ENCODE measurements around the gene NDUFB10.

Gene NDUFB10

GRCh38 chr16:1989209-1990100 lies 30.1 kb downstream of the NDUFB10 start, which contains the start of gene SYNGR3:
Gene SYNGR3 (plus strand): TSS chr16:1989970. CDS start chr16:1990103, 133 bp downstream.
- no peak for DNase-seq

GRCh38 chr16:1990101-1990350 lies 30.7 kb downstream of the NDUFB10 start:
- DNase-seq, result no peak

DNA sequence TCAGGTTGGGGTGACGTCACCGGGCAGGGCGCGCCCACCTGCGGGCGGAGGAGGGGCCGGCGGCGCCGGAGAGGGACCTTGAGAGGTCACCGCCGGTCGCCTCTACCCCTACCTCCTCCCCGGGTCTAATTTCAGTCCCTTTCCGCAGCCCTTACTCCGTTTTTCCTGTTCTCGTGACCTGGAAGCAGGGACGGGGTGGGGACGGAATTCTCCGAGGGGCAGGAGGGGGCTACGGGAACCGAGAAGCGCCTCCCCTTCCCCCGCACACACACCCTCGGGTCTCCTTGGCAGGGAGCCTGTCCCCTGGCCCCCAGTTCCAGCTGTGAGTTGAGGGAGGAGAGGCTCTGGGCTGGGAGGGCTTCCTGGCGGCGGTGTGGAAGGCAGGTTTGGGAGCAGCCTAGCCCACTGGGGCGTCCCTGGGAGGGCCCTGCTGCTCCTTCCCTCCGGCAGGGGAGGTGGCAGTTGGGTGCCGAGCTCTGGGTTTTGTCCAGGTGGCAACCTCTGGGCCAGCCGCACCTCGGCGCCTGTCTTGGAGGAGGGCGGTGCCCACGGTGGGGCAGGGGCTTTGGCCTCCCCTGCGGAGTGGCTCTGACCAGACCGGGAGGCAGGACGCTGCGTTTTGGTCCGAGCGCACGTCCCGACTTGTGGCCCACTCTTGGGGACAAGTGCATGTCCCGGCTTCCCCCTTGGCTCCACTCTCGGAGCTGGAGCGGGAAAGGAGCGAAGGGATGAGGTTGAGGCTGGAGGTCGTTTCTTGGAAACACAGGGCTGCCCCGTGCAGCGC lies 31.2 kb downstream of the NDUFB10 start:
- DNase-seq, result peak; percentile 64 to 72

DNA sequence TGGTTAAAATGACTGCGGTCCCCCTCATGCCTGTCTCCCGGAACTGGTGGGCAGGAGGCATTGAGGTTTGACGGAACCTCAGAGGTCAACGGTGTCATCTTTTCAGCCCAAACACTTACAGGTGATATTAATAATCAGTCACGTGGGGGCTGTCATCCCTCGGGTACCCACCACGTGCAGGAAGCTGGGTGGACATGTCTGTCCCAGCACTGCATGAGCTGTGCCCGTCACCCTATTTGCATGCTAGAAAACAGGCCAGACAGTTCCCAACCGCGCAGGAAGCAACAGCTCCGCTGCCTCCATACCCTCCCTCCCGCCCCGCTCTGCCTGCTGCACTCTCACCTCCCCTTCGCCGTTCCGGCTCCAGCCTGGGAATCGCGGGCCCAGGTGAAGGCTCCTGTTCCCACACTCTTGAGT lies 31.8 kb downstream of the NDUFB10 start:
- DNase-seq, result peak; percentile 70 to 81

- no peak for DNase-seq
Observed at GRCh38 chr16:1991588-1991947, 32.2 kb downstream of the NDUFB10 start.

DNA sequence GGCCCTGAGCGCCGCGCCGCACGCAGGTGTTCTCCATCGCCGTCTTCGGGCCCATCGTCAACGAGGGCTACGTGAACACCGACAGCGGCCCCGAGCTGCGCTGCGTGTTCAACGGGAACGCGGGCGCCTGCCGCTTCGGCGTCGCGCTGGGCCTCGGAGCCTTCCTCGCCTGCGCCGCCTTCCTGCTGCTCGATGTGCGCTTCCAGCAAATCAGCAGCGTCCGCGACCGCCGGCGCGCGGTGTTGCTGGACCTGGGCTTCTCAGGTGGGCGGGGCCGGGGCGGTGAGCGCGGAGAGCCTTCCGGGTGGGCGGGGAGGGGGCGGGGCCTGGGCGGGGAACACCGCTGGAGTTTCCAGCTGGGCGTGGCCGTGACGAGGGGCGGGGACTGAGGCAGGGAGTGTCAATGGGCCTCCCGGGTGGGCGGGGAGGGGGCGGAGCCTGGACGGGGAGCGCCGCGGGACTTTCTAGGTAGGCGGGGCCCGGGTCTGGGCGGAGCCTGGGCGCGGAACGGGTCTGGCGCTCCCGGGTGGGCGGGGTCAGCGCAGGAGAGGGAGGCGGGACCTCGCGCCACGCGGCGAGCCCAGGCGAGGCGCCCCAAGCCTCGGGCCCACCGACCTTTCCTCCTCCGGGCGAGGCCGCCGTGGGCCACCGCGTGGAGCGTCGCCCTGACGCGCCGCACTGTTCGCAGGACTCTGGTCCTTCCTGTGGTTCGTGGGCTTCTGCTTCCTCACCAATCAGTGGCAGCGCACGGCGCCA lies 32.8 kb downstream of the NDUFB10 start:
- DNase-seq, result peak; percentile 97 to 98

DNA sequence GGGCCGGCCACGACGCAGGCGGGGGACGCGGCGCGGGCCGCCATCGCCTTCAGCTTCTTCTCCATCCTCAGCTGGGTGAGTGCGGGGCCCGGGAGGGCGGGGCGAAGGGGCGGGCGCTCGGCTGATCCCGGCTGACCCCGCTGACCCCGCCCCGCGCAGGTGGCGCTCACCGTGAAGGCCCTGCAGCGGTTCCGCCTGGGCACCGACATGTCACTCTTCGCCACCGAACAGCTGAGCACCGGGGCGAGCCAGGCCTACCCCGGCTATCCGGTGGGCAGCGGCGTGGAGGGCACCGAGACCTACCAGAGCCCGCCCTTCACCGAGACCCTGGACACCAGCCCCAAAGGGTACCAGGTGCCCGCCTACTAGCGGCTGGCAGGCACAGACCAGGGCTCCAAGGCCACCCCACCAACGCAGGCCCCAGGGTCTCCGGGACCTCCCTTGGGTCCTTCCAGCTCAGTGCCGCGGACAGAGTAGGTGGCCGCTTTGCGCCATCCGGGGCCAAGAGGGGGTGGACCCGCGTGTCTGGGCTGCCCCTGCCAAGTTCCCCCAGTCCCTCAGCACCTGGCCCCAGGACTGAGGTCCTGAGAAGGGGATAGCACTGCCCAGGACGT lies 33.5 kb downstream of the NDUFB10 start:
- no peak for DNase-seq

- DNase-seq, result no peak
Observed at GRCh38 chr16:1993731-1994131, 34.4 kb downstream of the NDUFB10 start.

GRCh38 chr16:1997494-1998359 lies 38.4 kb downstream of the NDUFB10 start:
- no peak for DNase-seq

DNA sequence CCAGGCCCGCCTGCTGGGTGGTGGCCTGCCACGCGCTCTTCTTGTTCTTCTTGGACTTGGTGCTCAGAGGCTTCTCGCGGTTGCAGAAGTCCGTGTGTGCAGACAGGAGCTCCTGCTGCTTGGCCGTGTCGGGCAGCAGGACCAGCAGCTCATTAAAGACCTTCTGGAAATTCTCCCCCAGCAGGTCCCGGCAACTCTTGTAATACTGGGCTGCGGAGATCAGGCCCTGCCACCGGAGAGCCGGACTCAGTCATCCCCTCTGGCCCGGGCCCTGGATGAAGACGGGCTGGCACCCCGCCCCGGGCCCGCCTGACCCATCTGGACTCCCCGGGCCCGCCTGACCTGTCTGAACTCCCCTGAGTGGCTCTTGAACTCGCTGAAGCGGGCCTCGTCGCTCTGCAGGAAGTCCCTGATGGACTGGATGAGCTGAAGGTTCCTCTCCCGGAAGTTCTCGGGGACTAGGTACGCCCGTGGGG lies 39.1 kb downstream of the NDUFB10 start:
- DNase-seq, result no peak

DNA sequence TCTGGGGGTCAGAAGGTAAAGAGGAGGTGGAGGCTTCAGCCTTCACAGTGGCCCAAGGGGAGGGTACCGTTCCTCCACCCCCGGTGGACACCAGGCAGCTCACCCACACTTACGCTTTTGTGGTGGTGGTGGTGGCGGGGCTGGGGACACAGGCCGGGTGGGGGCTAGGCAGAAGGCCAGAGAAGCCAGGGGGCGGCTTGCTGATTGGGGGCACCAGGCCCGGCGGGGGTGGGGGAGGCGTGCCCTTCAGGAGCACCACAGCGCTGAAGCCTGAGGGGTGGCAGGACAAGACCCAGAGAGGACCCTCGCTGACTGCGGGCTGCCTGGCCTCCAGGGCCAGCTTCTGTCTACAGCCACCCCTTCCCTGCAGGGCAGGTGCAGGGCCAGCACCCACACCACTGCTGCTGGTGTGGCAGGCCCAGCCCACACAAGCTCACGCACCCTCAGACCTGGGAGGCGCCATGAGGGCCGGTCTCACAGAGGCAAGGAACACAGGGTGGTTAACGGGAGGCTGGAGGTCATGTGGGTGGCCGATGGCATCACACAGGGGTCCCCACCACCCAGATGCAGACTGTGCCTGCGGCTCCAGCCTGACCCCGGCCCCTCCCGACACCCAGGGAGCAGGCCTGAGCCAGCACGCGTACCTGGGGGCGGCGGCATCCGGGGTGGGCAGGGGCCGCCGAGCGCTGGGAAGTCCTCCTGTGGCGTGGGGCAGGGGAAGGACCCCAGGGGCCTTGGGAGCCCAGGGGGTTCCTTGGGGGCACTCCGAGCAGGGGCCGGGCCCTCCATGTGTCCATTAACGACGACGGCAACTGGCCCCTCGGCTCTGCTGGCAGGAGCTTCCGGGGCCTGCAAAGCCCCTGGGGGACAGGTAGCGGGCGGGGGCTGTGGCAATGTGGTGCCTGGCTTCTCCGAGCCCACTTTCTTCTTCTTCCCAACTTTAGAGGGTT lies 39.8 kb downstream of the NDUFB10 start:
- DNase-seq, result no peak

DNA sequence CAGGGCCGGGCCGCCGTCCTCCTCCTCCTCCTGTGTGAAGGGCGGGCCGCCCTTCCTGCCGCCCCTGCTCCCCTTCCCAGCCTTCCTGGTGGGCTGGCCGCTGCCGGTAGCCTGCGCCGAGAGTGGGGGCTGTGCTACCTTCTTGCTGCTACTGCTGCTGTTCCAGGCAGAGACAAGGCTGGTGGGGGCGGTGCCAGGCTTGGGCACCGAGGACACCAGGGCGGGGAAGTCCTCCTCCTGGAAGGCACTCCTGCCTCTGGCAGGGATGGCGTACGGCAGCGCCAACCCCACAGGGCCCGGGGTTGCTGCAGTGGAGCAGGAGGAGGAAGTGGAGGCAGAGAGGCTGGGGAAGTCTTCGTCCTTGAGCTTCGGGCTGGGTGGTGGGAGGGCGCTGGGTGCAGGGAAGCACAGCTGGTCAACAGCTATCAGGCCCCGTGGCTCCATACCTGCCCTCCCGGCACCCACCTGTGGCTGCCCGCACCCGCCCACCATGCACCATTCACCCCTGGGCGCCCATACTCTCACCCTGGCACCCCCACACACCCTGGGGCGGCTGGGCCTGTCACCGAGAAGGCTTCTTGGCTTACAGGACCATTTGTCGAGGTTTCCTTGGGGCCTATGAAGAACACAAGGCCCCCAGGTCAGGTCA lies 40.7 kb downstream of the NDUFB10 start:
- no peak for DNase-seq

GRCh38 chr16:2001035-2001434 lies 41.7 kb downstream of the NDUFB10 start:
- no peak for DNase-seq

GRCh38 chr16:2001456-2002355 lies 42.4 kb downstream of the NDUFB10 start:
- DNase-seq, result no peak

GRCh38 chr16:2002406-2003230 lies 43.3 kb downstream of the NDUFB10 start:
- no peak for DNase-seq

- no peak for DNase-seq
Observed at GRCh38 chr16:2003231-2003826, 44.0 kb downstream of the NDUFB10 start.

- DNase-seq, result peak; percentile 87 to 88
Observed at GRCh38 chr16:2003827-2004641, 44.7 kb downstream of the NDUFB10 start.
